GM12874 (cell line): ENCODE measurements around the gene CBX6.

Experiments used
- CTCF ChIP-seq: IDR thresholded peaks from 2 replicates; pipeline ENCODE4 v1.5.1; 2011; ENCODE audit warnings: low read depth, mild to moderate bottlenecking, control low read depth, low read length, moderate library complexity; ENCODE audit not compliant: insufficient read depth

The CBX6 gene

DNA sequence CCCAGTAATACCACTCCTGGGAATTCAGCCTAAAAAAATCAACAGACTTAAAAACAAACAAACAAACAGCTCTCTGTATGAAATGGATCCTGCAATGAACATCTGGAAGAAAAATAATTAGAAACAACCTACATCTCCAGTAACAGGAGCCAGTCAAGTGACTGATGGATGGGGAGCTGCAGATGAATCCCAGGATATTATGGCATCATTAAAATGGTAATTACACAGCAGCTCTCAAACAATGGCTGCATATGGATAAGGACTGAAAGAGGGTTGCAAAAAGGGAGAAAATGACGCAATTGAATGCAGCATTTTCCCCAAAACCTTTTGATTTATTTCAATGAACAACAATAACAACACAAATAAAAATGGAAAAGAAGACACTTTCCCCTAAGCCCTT is 32.3 kb downstream of the CBX6 start:
- no peak for TF ChIP-seq CTCF

DNA sequence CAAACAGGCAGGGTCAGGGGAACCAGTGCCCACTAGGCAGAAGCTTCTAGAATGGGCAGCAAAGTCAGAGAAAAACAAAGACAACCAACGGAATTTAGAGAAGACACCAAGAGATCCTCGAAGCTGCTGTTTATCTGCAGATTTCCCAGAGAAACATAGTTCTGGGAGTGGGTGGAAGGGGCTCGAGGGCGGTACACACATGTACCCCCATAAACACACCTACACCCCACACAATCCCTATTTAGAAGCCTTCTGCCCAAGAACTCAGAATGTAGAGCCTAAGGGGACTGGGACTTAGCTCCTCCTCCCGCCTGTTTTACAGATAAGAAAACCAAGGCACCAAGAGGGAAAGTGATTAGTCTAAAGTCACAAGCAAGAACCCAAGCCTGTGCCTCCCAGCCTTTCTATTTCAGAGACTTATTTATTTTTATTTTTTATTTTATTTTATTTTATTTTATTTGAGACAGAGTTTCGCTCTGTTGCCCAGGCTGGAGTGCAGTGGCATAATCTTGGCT is 34.5 kb downstream of the CBX6 start:
- TF ChIP-seq CTCF: no peak

DNA sequence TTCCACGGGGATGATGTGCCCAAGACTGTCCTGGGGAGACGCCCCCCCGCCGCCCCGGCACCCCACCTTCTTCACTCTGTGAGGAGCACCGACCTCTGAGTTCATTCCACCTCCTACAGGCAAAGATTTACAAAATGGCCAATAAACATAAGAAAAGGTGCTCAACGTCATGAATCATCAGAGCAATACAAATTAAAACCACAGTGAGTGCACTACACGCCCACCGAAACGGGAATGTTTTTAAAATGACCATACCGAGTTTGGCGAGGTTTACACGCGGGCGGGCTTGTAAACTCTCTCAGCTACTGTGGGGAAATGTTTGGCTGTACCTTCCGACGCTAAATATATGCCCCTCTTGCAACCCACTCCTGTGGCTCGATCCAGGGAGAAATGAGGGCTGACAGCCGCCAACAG is 36.1 kb downstream of the CBX6 start:
- no peak for TF ChIP-seq CTCF

GRCh38 chr22:38834991-38835390 is 37.0 kb downstream of the CBX6 start:
- TF ChIP-seq CTCF: no peak

DNA sequence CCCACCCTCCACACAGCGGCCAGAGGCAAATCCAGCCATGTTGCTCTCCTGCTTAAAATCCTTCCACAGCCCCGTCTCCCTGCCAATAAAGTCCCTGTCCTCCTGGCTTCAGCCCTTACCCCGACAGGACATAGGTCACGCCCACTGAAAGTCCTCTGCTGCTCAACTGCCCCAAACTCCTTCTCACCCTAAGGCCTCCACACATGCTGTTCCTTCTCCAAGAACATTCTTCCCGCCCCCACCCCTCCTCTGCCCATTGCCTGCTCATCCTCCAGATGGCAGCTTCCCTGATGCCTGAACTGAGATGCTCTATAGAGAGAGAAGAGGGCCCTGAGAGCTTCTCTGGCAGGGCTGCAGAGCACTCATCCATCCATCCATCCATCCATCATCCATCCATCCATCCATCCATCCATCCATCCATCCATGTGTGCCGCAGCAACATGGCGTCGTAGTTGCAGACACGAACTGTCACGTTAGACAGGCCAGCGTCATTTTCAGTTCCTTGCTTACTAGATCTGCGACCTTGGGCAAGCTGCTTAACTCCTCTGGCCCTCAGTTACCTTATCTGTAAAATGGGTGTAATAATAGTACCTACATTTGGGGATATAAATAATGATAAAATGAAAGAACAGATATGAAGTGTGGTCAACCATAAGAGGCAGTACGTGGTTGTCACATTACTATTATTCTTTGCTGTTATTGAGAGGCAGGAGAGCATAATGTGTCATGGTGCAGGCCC is 37.6 kb downstream of the CBX6 start:
- TF ChIP-seq CTCF: no peak

DNA sequence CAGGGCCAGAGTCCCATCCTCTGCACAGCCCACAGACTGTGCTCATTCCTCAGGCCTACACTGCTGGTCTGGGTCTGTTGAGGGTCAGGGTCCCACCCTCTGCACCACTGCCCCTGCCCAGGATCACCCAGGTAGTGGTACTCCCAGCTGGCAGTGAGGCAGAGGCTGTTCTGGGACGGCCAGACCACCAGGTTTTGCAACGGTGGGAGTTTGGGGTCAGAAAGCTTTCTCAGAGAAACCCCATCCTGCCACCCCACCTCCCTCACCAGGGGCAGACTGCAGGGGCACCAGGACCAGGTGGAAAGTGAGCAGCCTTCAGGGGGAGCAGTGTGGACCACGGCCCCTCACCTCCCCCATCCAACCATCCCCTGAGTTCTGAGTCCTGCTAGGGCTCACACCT is 39.0 kb downstream of the CBX6 start:
- no peak for TF ChIP-seq CTCF

- TF ChIP-seq CTCF: no peak
Measured at GRCh38 chr22:38832005-38832978, 39.7 kb downstream of the CBX6 start.
